Muscle layer of colon (tissue), 2 donors: ENCODE data around the gene DPY19L1.
"Not testable (repeated sequence)": the region's sequence is repeated elsewhere in the genome, so short reads cannot be mapped to it uniquely, and the experiment has no call there.

Experiments
- H3K27ac ChIP-seq: one replicate; pipeline ENCODE4 v1.7.0; 2013; ENCODE audit warnings: low read depth, mild to moderate bottlenecking, low read length, moderate library complexity
- H3K27me3 ChIP-seq, 2 donors: one replicate each; pipeline ENCODE4 v1.7.0; 2013; ENCODE audit warnings: low read length in 2 of 2, mild to moderate bottlenecking in 2 of 2; ENCODE audit not compliant: insufficient read depth in 2 of 2, control insufficient read depth in 1 of 2
- H3K36me3 ChIP-seq: one replicate; pipeline ENCODE4 v1.7.0; 2013; ENCODE audit warnings: mild to moderate bottlenecking, low read length; ENCODE audit not compliant: insufficient read depth
- H3K4me1 ChIP-seq: one replicate; pipeline ENCODE4 v1.7.0; 2013; ENCODE audit warnings: mild to moderate bottlenecking, low read length; ENCODE audit not compliant: insufficient read depth
- H3K4me3 ChIP-seq, 2 donors: one replicate each; pipeline ENCODE4 v1.7.0; 2013; ENCODE audit warnings: low read length in 2 of 2, low read depth in 1 of 2, mild to moderate bottlenecking in 1 of 2, moderate library complexity in 1 of 2
- H3K9ac ChIP-seq: one replicate; pipeline ENCODE4 v1.7.0; 2013; ENCODE audit warnings: low read length
- H3K9me3 ChIP-seq: one replicate; pipeline ENCODE4 v1.7.0; 2013; ENCODE audit warnings: mild to moderate bottlenecking, low read length
- donor health status: abdominal sarcoma.
- donor health status: Adenocarcinoma of cecum.

The DPY19L1 gene

DNA sequence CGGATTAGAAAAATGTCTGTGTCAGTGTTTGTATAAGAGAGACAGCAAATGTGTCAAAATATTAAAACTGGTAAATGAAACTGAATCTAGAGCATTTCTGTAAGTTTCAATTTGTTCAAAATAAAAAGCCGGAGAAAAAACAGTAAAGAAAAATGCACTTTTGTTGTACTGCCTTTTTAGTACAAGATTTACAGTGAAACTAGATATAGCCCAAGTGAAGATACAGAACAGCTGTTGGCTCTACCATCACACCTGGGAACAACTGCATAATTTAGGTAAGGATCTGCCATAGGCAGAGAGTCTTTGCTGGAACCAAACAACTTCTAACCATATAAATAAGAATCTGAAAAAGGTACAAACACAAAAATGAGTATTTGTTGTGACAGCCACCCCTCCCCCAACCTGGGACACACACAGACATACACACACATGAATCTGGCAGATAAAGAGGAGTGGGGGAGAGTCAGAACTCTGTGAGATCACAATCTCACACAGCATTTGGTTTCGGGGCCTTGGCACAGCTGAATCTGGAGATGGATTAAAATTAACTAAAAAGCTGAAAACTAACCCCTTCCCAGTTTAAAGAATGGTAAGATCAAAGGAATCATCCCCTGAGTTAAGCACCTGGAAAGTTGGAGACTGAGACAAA lies 54.8 kb downstream of the DPY19L1 start:
- H3K27me3 ChIP-seq = no peaks in the 10 kb centered on the region
- H3K36me3 ChIP-seq = no peaks in the 10 kb centered on the region
- no peaks in the 10 kb centered on the region for H3K9me3 ChIP-seq
- no peak overlapping the region for H3K4me3 ChIP-seq
- no peaks in the 10 kb centered on the region for H3K4me1 ChIP-seq
- H3K9ac ChIP-seq = no peak overlapping the region
- no peak overlapping the region for H3K27ac ChIP-seq

GRCh38 chr7:34979124-34979523 lies 58.2 kb downstream of the DPY19L1 start:
- H3K9ac ChIP-seq, H3K4me3 ChIP-seq, H3K27ac ChIP-seq, H3K27me3 ChIP-seq, H3K9me3 ChIP-seq, H3K36me3 ChIP-seq, H3K4me1 ChIP-seq: not testable (repeated sequence)

- H3K27me3 ChIP-seq = no peaks in the 10 kb centered on the region
- H3K4me1 ChIP-seq = no peaks in the 10 kb centered on the region
- no peak overlapping the region for H3K9ac ChIP-seq
- H3K9me3 ChIP-seq = no peaks in the 10 kb centered on the region
- no peak overlapping the region for H3K4me3 ChIP-seq
- no peak overlapping the region for H3K27ac ChIP-seq
- no peaks in the 10 kb centered on the region for H3K36me3 ChIP-seq
These were observed 63.9 kb downstream of the DPY19L1 start for GRCh38 chr7:34973400-34973760.

GRCh38 chr7:34972739-34973399 lies 64.4 kb downstream of the DPY19L1 start:
- H3K27me3 ChIP-seq, H3K4me3 ChIP-seq, H3K9ac ChIP-seq, H3K9me3 ChIP-seq, H3K4me1 ChIP-seq, H3K27ac ChIP-seq, H3K36me3 ChIP-seq: not testable (repeated sequence)

- not testable (repeated sequence) for H3K4me3 ChIP-seq, H3K27ac ChIP-seq, H3K36me3 ChIP-seq, H3K9ac ChIP-seq, H3K4me1 ChIP-seq, H3K9me3 ChIP-seq, H3K27me3 ChIP-seq
These were observed 69.5 kb downstream of the DPY19L1 start for GRCh38 chr7:34967818-34968217.

- not testable (repeated sequence) for H3K36me3 ChIP-seq, H3K4me3 ChIP-seq, H3K9ac ChIP-seq, H3K4me1 ChIP-seq, H3K27me3 ChIP-seq, H3K27ac ChIP-seq, H3K9me3 ChIP-seq
These were observed 70.8 kb downstream of the DPY19L1 start for GRCh38 chr7:34966504-34966903.

DNA sequence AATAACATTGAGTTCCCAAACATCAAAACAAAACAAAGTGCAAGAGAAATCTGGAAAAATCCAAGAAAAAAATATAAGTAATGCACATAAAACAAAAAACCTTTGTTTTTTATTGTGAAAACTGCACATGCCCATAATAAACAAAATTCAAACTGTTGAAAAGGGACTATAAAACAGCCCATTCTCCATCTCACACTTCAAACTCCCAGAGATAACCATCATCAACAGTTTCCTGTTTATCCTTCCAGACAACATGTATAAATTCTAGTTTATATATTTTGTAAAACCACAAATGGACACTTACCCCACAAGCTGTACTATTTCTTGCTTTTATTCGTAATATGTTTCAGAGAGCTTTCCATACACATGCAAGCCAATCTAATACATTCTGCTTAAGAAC lies 79.3 kb downstream of the DPY19L1 start:
- H3K4me3 ChIP-seq = no peak overlapping the region
- no peaks in the 10 kb centered on the region for H3K9me3 ChIP-seq
- H3K9ac ChIP-seq = no peak overlapping the region
- peaks cover 6% of the 10 kb centered on the region for H3K36me3 ChIP-seq
- H3K4me1 ChIP-seq = no peaks in the 10 kb centered on the region
- no peak overlapping the region for H3K27ac ChIP-seq
- H3K27me3 ChIP-seq = no peaks in the 10 kb centered on the region

- Histone ChIP-seq H3K9me3 (no peaks in the 10 kb centered on the region), H3K4me1 (no peaks in the 10 kb centered on the region), H3K27ac (no peak overlapping the region), H3K9ac (no peak overlapping the region), H3K36me3 (peaks cover 6% of the 10 kb centered on the region), H3K4me3 (no peak overlapping the region), H3K27me3 (no peaks in the 10 kb centered on the region)
These were observed 84.5 kb downstream of the DPY19L1 start for GRCh38 chr7:34952822-34953221.

DNA sequence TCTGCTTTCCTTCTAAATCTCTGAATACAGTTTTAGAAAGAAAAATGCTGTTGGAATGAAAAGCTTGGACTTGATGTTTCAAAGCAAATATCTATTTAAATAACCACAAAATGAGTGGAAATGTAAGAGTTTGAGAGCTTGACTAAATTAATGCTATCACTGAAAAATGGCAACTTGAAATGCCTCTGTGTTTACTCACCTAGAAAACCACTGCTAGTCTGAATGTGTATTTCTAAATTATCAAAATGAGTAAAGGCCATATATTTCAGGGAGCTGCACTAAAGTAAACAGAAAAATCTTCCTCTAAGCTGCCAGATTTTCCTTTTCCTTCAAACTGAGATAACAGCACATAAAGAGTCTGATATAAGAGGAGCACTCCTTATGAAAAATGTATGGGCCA lies 87.9 kb downstream of the DPY19L1 start:
- Histone ChIP-seq H3K9me3 (no peaks in the 10 kb centered on the region), H3K9ac (no peak overlapping the region), H3K4me1 (no peaks in the 10 kb centered on the region), H3K4me3 (no peak overlapping the region), H3K27ac (no peak overlapping the region), H3K27me3 (no peaks in the 10 kb centered on the region), H3K36me3 (peaks cover 6% of the 10 kb centered on the region)

DNA sequence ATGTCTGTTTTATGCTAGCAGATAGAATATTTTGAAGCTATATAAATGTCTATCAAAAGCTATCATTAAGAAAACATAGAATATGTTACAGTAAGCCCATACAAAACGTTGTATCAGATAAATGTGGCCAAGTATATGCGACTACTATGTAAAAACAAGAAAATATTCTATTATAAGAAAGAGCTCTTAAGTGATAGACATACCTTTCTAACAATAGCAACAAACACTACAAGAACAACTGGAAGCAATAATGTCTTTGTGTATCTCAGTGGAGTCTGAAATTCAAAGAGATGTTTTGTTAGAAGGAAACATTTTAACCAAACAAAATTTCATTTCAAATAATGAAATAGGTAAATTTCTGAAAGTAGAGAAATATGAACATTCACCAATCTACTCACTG lies 89.9 kb downstream of the DPY19L1 start:
- H3K4me3 ChIP-seq, H3K4me1 ChIP-seq, H3K9me3 ChIP-seq, H3K36me3 ChIP-seq, H3K27ac ChIP-seq, H3K9ac ChIP-seq, H3K27me3 ChIP-seq: not testable (repeated sequence)

GRCh38 chr7:34946486-34946885 lies 90.8 kb downstream of the DPY19L1 start:
- no peaks in the 10 kb centered on the region for H3K36me3 ChIP-seq
- H3K9ac ChIP-seq = no peak overlapping the region
- H3K27me3 ChIP-seq = no peaks in the 10 kb centered on the region
- no peak overlapping the region for H3K4me3 ChIP-seq
- no peak overlapping the region for H3K27ac ChIP-seq
- no peaks in the 10 kb centered on the region for H3K9me3 ChIP-seq
- no peaks in the 10 kb centered on the region for H3K4me1 ChIP-seq

DNA sequence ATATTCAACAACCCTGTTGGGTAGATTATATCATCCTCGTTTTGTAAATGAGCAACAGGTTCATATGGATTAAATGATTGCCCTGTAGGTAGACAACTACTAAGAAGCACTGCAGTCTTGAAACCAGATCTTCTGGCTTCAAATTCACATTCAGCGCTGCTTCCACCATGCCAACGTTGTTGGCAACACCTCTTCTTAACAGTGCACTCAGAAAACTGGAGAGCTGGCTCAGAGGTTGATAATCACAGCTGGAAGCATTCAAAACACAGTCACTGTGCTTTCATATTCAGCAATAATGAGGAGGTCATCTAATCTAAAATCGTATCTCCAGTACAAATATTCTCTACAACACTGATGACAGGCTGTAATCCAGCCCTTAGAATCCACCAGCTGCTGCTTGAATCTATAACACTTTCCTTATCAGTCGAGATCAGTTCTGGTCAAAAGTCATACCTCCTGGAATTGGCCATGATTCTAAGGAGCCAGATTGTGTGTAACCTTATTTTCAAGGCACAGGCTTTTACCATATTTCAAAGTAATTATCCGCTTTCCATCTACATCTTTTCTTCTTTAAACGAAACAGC lies 91.3 kb downstream of the DPY19L1 start:
- not testable (repeated sequence) for H3K27ac ChIP-seq, H3K9ac ChIP-seq, H3K36me3 ChIP-seq, H3K27me3 ChIP-seq, H3K9me3 ChIP-seq, H3K4me3 ChIP-seq, H3K4me1 ChIP-seq
